Measurements from ENCODE around the gene FBXO36. TPM values are rescaled to one million over a fixed set of nuclear protein-coding genes. Genes with fewer than 3 reads are reported as not detected.
"Not testable (repeated sequence)": the region's sequence is repeated elsewhere in the genome, so short reads cannot be mapped to it uniquely, and the experiment has no call there.

The FBXO36 gene
- polyA plus RNA-seq, 1 experiment: 2.4 TPM

GRCh38 chr2:229956491-229956890 is 34.2 kb downstream of the FBXO36 start:
- POLR2A ChIA-PET: no interaction called here
- CTCF ChIA-PET: no interaction called here
- Histone ChIP-seq H3K4me3 (ENCODE audit: low read depth, low read length) (no peak overlapping the region), H3K36me3 (ENCODE audit: control insufficient read depth, insufficient read depth, low read length) (no peaks in the 10 kb centered on the region), H3K27me3 (ENCODE audit: control insufficient read depth, insufficient read depth, low read length) (no peaks in the 10 kb centered on the region)
- no peak for TF ChIP-seq CTCF (IDR thresholded peaks at IDR 0.05; ENCODE audit: insufficient read depth, low read depth, low read length)
- no peak for DNase-seq (ENCODE audit: low read depth)

GRCh38 chr2:229963596-229963995 is 41.3 kb downstream of the FBXO36 start:
- CTCF ChIA-PET, POLR2A ChIA-PET: not testable (repeated sequence)

GRCh38 chr2:229969921-229970320 is 47.6 kb downstream of the FBXO36 start:
- CTCF ChIA-PET: interaction anchor here (0.6 kb wide), 1 partner anchor 135 kb away, joined by 5 read pairs; no protein-coding TSS in a partner anchor
- H3K27me3 ChIP-seq (ENCODE audit: control insufficient read depth, insufficient read depth, low read length): no peaks in the 10 kb centered on the region
- POLR2A ChIA-PET: no interaction called here

More at GRCh38 chr2:229963596-229963995, 41.3 kb downstream of the FBXO36 start:
- not testable (repeated sequence) for H3K4me3 ChIP-seq (ENCODE audit: low read depth, low read length); H3K36me3 ChIP-seq (ENCODE audit: control insufficient read depth, insufficient read depth, low read length); H3K27me3 ChIP-seq (ENCODE audit: control insufficient read depth, insufficient read depth, low read length); DNase-seq (ENCODE audit: low read depth)

GRCh38 chr2:229970406-229970805 is 48.1 kb downstream of the FBXO36 start:
- Histone ChIP-seq H3K36me3 (ENCODE audit: control insufficient read depth, insufficient read depth, low read length) (no peaks in the 10 kb centered on the region), H3K27me3 (ENCODE audit: control insufficient read depth, insufficient read depth, low read length) (no peaks in the 10 kb centered on the region), H3K4me3 (ENCODE audit: low read depth, low read length) (no peak overlapping the region)
- ChIA-PET CTCF (no interaction called here), POLR2A (interaction anchor here (0.6 kb wide), 1 partner anchor 828 kb away, joined by 3 read pairs; no protein-coding TSS in a partner anchor)
- DNase-seq (ENCODE audit: low read depth): no peak
- no peak for TF ChIP-seq CTCF (IDR thresholded peaks at IDR 0.05; ENCODE audit: insufficient read depth, low read depth, low read length)

More at GRCh38 chr2:229969921-229970320, 47.6 kb downstream of the FBXO36 start:
- no peak for DNase-seq (ENCODE audit: low read depth)
- Histone ChIP-seq H3K36me3 (ENCODE audit: control insufficient read depth, insufficient read depth, low read length) (no peaks in the 10 kb centered on the region), H3K4me3 (ENCODE audit: low read depth, low read length) (no peak overlapping the region)
- TF ChIP-seq CTCF (IDR thresholded peaks at IDR 0.05; ENCODE audit: insufficient read depth, low read depth, low read length): no peak

GRCh38 chr2:229971298-229971790 is 49.0 kb downstream of the FBXO36 start:
- H3K27me3 ChIP-seq (ENCODE audit: control insufficient read depth, insufficient read depth, low read length): no peaks in the 10 kb centered on the region
- TF ChIP-seq CTCF (IDR thresholded peaks at IDR 0.05; ENCODE audit: insufficient read depth, low read depth, low read length): no peak
- no peak for DNase-seq (ENCODE audit: low read depth)
- ChIA-PET POLR2A (no interaction called here), CTCF (interaction anchor here (0.6 to 0.7 kb wide), 2 partner anchors 60 to 86 kb away, joined by 3 read pairs; no protein-coding TSS in a partner anchor)
- H3K36me3 ChIP-seq (ENCODE audit: control insufficient read depth, insufficient read depth, low read length): no peaks in the 10 kb centered on the region
- H3K4me3 ChIP-seq (ENCODE audit: low read depth, low read length): no peak overlapping the region

GRCh38 chr2:229974266-229974665 is 52.0 kb downstream of the FBXO36 start:
- POLR2A ChIA-PET: no interaction called here
- Histone ChIP-seq H3K4me3 (ENCODE audit: low read depth, low read length) (no peak overlapping the region), H3K27me3 (ENCODE audit: control insufficient read depth, insufficient read depth, low read length) (no peaks in the 10 kb centered on the region), H3K36me3 (ENCODE audit: control insufficient read depth, insufficient read depth, low read length) (no peaks in the 10 kb centered on the region)
- peak; percentile 53 for TF ChIP-seq CTCF (IDR thresholded peaks at IDR 0.05; ENCODE audit: insufficient read depth, low read depth, low read length)
- peak; percentile 72 for DNase-seq (ENCODE audit: low read depth)
- CTCF ChIA-PET: interaction anchor here (0.6 to 1.0 kb wide), 2 partner anchors 155 to 158 kb away, joined by 3 read pairs; no protein-coding TSS in a partner anchor

Data from BJ (cell line).